GM12891 (cell line): Measurements from ENCODE around the gene PPM1A.

Experiments
- PAX5 ChIP-seq: IDR thresholded peaks from 2 replicates; pipeline ENCODE4 v1.6.1; 2011; ENCODE audit warnings: low read length, moderate library complexity, mild to moderate bottlenecking; ENCODE audit not compliant: insufficient read depth, severe bottlenecking
- POLR2A ChIP-seq: IDR thresholded peaks from 2 replicates; pipeline ENCODE4 v1.6.1; 2011; ENCODE audit warnings: low read depth, low read length, control low read depth
- POLR2AphosphoS5 ChIP-seq: IDR thresholded peaks from 2 replicates; pipeline ENCODE4 v1.6.1; 2011; ENCODE audit warnings: low read depth, low read length, control low read depth
- POU2F2 ChIP-seq: IDR thresholded peaks from 2 replicates; pipeline ENCODE4 v1.6.1; 2011; ENCODE audit warnings: low read depth, mild to moderate bottlenecking, control low read depth, low read length, moderate library complexity
- SPI1 ChIP-seq: IDR thresholded peaks from 2 replicates; pipeline ENCODE4 v1.6.1; 2011; ENCODE audit warnings: low read depth, low read length, control low read depth
- TAF1 ChIP-seq: IDR thresholded peaks from 2 replicates; pipeline ENCODE4 v1.6.1; 2011; ENCODE audit warnings: low read depth, low read length, control low read depth

DNA sequence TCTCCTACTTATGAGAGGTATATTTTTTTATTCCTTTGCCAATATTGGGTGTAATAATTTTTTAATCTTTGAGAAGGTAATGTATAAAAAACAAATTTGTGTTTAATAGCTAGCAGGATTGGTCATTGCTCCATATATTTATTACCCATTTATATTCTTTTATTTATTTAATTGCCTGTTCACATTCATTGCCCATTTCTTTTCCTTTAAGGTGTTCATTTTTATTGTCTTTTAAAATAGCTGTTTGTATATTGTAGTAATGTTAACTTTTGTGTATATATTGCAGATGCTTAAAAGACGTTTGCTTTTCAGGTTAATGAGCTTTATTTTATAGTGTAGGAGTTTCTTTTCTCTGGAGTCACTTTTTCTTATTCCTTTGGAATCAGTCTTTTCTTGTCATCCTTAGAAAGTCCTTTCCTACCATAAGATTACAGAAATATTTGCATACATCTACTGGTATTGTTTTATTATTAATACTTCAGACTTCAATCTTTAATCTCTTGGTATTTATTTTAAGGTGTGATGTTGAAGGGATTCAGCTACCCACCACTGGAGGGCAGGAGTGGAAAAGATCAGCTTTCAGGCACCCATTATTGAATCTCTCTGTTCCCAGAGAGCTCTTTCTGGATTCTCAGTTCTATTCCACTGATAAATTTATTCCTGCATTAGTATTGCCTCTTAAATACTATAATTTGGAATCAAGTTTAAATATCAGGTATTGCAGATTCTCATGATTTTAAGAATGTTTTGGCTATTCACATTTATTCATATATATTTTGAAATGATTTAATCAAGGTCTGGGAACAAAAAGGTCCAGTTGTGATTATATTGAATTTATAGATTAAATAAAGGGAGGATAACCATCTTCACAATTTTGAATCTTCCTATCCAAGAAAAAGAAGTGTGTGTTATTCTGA lies 17.3 kb downstream of the PPM1A start:
- TF ChIP-seq POLR2AphosphoS5 (no peak), TAF1 (no peak), POLR2A (no peak), POU2F2 (no peak), SPI1 (no peak), PAX5 (no peak)
